Measurements from ENCODE around the gene GGT6. TPM values are rescaled to one million over a fixed set of nuclear protein-coding genes. Genes with fewer than 3 reads are reported as not detected.

The GGT6 gene, protein sequence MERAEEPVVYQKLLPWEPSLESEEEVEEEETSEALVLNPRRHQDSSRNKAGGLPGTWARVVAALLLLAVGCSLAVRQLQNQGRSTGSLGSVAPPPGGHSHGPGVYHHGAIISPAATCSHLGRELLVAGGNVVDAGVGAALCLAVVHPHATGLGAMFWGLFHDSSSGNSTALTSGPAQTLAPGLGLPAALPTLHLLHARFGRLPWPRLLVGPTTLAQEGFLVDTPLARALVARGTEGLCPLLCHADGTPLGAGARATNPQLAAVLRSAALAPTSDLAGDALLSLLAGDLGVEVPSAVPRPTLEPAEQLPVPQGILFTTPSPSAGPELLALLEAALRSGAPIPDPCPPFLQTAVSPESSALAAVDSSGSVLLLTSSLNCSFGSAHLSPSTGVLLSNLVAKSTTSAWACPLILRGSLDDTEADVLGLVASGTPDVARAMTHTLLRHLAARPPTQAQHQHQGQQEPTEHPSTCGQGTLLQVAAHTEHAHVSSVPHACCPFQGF
- total RNA-seq (2022; extraction: Qiagen RNA extraction; ENCODE audit: low read depth): not detected in 5 replicates

DNA sequence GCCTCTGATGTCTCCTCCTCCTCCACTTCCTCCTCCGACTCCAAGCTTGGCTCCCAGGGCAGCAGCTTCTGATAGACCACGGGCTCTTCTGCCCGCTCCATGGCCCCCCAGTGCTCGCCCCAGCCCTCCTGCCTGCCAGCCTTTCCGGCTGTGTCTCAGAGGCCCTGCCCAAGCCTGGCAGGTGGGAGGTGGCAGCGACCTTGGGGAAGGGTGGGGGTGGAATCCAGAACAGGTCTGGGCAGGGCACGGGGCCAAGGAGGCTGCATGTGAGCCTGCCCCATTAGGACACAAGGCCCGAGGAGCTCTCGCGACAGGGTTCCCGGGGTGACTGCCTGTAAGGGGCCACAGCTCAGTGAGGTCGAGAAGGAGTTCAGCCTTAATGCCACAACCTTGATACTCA lies at the start of gene GGT6:
Gene GGT6, minus strand, starts transcription at position 157 of the 400 bp plus-strand sequence. Its CDS starts 56 bp downstream, at position 101.

DNA sequence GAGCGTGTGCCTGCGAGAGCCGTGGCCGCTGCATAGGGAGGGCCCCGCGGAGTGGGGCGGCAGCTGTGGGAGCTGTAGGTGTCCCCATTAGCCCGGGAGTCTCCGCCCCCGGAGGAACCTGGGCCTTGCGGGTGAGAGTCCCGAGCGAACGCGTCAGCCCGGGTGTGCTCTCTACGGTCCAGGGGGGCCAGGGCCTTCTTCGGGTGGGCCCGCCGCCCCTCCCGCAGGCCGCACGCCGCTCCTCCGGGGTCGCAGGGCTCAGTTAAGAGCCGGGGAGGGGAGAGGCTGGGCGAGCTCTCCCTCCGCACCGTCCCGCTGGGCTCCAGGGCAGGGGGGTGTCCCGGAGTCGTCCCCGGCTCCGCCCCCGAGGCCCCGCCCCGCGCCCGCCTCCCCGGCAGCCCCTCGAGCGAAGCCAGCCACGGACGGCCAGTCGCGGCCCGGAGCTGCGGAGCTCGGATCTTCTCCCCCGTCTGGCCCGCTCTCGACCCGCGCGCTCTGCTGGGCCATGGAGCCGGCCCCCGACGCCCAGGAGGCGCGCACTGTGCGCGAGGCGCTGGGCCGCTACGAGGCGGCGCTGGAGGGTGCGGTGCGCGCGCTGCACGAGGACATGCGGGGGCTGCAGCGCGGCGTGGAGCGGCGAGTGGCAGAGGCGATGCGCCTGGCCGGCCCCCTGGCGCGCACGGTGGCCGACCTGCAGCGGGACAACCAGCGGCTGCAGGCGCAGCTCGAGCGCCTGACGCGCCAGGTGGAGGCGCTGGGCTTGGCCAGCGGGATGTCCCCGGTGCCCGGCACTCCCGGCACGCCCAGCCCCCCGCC lies 23.9 kb upstream of the GGT6 start, which contains the start of gene SMTNL2:
Gene SMTNL2, plus strand, starts transcription at position 429 of the 816 bp plus-strand sequence. Its CDS starts 77 bp downstream, at position 506.

DNA sequence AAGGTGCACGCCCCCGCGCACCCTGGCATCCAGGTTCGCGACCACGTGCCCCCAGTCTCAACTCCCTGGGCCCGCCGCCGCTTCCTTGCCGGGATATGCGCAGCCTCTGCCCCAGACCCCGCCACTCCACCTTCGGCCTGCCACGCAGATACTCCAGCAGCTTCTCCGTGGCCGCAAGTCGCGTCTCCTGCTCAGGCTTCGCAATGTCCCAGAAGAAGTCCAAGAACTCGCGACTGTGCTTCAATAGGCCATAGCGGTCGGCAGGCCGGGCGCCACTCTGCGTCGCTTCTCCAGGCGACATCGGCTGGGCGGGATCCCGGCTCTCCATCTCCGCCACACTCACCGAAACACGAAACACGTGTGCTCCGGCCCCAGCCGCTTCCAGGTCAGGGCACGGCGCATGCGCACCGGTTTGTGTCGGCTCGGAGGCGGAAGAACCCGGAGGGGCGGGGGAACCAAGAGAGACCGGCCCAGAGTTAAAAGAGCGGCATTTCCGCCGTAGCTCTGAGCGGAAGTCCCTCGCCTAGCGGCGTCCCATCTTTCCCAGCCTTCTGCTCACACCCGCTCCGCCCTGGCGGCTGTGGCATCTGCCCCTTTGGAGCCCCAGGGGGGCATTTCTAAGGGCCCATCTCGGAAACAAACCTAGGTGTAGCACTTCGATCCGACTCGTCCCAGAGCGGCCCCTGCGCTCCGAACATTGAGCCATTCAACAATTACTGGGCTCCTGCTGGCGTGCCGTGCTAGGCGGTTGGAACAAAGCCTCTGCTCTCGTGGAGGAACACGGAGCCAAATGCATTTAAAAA lies 5.2 kb downstream of the GGT6 start, which contains the start of gene MYBBP1A:
Gene MYBBP1A, minus strand, starts transcription at position 388 of the 803 bp plus-strand sequence. Its CDS starts 60 bp downstream, at position 328.

Other genes with a start within 250 kb of the GGT6 start
- 67.9 to 99.8 TPM (median 84.3 TPM) in 5 replicates for gene UBE2G1, start 193.9 kb downstream of the GGT6 start, total RNA-seq (2022; extraction: Qiagen RNA extraction; ENCODE audit: low read depth)
- gene SPNS3, start 126.6 kb downstream of the GGT6 start, total RNA-seq (2022; extraction: Qiagen RNA extraction; ENCODE audit: low read depth): not detected in 5 replicates
- 7.0 to 12.1 TPM (median 10.4 TPM) in 5 replicates for gene SPNS2, start 61.7 kb downstream of the GGT6 start, total RNA-seq (2022; extraction: Qiagen RNA extraction; ENCODE audit: low read depth)
- gene MYBBP1A, start 5.2 kb downstream of the GGT6 start, total RNA-seq (2022; extraction: Qiagen RNA extraction; ENCODE audit: low read depth): 74.9 to 120 TPM (median 113 TPM) in 5 replicates
- gene SMTNL2, start 24.0 kb upstream of the GGT6 start, total RNA-seq (2022; extraction: Qiagen RNA extraction; ENCODE audit: low read depth): 0.24 to 1.3 TPM (median 0.73 TPM) in 5 replicates
- gene ALOX15, start 81.1 kb upstream of the GGT6 start, total RNA-seq (2022; extraction: Qiagen RNA extraction; ENCODE audit: low read depth): 0.11 to 0.17 TPM (median 0.14 TPM) in 4 of 5 replicates, not detected in the other
- gene PELP1, start 143.6 kb upstream of the GGT6 start, total RNA-seq (2022; extraction: Qiagen RNA extraction; ENCODE audit: low read depth): 52.0 to 80.3 TPM (median 74.0 TPM) in 5 replicates
- gene ARRB2, start 150.1 kb upstream of the GGT6 start, total RNA-seq (2022; extraction: Qiagen RNA extraction; ENCODE audit: low read depth): 51.4 to 69.2 TPM (median 63.0 TPM) in 5 replicates
- gene MED11, start 170.9 kb upstream of the GGT6 start, total RNA-seq (2022; extraction: Qiagen RNA extraction; ENCODE audit: low read depth): 38.6 to 52.7 TPM (median 42.3 TPM) in 5 replicates
- gene ZMYND15, start 179.3 kb upstream of the GGT6 start, total RNA-seq (2022; extraction: Qiagen RNA extraction; ENCODE audit: low read depth): 0.41 to 0.65 TPM (median 0.52 TPM) in 5 replicates
- 11.6 to 20.8 TPM (median 17.1 TPM) in 5 replicates for gene CXCL16, start 179.4 kb upstream of the GGT6 start, total RNA-seq (2022; extraction: Qiagen RNA extraction; ENCODE audit: low read depth)
- 0.44 to 1.2 TPM (median 0.78 TPM) in 5 replicates for gene TM4SF5, start 211.3 kb upstream of the GGT6 start, total RNA-seq (2022; extraction: Qiagen RNA extraction; ENCODE audit: low read depth)
- 0.94 to 1.7 TPM (median 1.5 TPM) in 4 of 5 replicates, not detected in the other for gene VMO1, start 225.8 kb upstream of the GGT6 start, total RNA-seq (2022; extraction: Qiagen RNA extraction; ENCODE audit: low read depth)
- not detected in 5 replicates for gene GLTPD2, start 228.4 kb upstream of the GGT6 start, total RNA-seq (2022; extraction: Qiagen RNA extraction; ENCODE audit: low read depth)
- 391 to 521 TPM (median 476 TPM) in 5 replicates for gene PSMB6, start 235.6 kb upstream of the GGT6 start, total RNA-seq (2022; extraction: Qiagen RNA extraction; ENCODE audit: low read depth)
- 17.2 to 31.6 TPM (median 24.7 TPM) in 5 replicates for gene PLD2, start 246.6 kb upstream of the GGT6 start, total RNA-seq (2022; extraction: Qiagen RNA extraction; ENCODE audit: low read depth)